Peyer's patch (tissue), 4 donors: ENCODE data around the gene ORM1.

Source experiments
- CTCF ChIP-seq, 6 experiments: fragments of 450-650 bp in 4 of 6; fragments of 200-600 bp in 2 of 6; sonication (generic) in 1 of 6; IDR thresholded peaks; one replicate each; pipeline ENCODE4 v1.5.1; 2017 to 2019; ENCODE audit warnings: antibody characterized with exemption in 6 of 6, mild to moderate bottlenecking in 3 of 6, moderate library complexity in 1 of 6
- POLR2A ChIP-seq, 2 donors: fragments of 450-650 bp; IDR thresholded peaks; one replicate each; pipeline ENCODE4 v1.5.1; 2017; ENCODE audit warnings: antibody characterized with exemption in 2 of 2, mild to moderate bottlenecking in 2 of 2, moderate library complexity in 2 of 2

- TF ChIP-seq CTCF (IDR thresholded peaks at IDR 0.05) = no peak
- TF ChIP-seq POLR2A (IDR thresholded peaks at IDR 0.05) = no peak
These were observed 45.7 kb upstream of the ORM1 start for GRCh38 chr9:114276908-114277821.
